GM12801 (cell line): ENCODE results near the gene C9orf57.

ENCODE experiments used
- TF ChIP-seq, protein P1 (sequence below): IDR thresholded peaks from one replicate; pipeline ENCODE4 v1.5.1; 2011; ENCODE audit warnings: control low read depth; ENCODE audit not compliant: insufficient read length; ENCODE audit errors: extremely low read depth

C9orf57 gene, protein sequence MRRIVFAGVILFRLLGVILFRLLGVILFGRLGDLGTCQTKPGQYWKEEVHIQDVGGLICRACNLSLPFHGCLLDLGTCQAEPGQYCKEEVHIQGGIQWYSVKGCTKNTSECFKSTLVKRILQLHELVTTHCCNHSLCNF

DNA sequence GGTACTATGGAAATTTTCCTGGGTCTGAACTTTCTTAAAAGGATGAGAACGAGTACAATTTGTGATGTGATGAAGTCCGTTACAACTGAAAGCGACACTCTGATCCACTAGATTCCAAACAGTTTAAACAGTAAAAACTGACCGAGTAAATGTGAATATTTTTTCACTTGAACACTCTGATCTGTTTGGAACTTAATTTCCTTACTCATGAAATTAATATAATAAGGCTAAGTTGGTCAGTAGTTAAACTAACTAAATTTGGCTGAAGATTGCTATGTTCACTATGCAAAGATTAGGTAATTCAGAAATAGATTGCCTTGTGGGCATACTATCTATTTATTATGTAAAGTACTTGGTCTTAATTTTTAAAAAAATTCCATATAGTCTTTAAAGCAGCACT is at the start of gene C9orf57:
Gene C9orf57 (minus strand): TSS at position 101 of the 400 bp plus-strand sequence. CDS start 1,282 bp downstream, outside the sequence.
- TF ChIP-seq, protein P1, sequence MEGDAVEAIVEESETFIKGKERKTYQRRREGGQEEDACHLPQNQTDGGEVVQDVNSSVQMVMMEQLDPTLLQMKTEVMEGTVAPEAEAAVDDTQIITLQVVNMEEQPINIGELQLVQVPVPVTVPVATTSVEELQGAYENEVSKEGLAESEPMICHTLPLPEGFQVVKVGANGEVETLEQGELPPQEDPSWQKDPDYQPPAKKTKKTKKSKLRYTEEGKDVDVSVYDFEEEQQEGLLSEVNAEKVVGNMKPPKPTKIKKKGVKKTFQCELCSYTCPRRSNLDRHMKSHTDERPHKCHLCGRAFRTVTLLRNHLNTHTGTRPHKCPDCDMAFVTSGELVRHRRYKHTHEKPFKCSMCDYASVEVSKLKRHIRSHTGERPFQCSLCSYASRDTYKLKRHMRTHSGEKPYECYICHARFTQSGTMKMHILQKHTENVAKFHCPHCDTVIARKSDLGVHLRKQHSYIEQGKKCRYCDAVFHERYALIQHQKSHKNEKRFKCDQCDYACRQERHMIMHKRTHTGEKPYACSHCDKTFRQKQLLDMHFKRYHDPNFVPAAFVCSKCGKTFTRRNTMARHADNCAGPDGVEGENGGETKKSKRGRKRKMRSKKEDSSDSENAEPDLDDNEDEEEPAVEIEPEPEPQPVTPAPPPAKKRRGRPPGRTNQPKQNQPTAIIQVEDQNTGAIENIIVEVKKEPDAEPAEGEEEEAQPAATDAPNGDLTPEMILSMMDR = no peak

DNA sequence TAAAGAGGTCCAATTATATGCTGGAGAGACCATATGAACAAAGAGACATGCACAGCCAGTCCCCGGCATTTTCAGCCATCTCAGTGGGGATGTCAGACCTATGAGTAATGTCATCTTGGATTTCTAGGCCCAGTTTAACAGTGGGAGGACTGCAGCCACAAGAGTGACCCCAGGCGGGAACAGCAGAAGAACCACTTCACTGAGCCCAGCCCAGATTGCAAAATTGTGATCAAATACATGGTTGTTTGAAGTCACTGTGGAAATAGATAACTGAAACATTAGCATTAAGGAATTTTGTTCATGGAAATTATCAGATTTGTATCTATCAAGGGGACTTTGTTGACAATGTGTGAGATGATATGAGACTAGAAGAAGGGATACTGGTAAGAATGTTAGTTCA is 42.1 kb upstream of the C9orf57 start:
- TF ChIP-seq, protein P1 = no peak

DNA sequence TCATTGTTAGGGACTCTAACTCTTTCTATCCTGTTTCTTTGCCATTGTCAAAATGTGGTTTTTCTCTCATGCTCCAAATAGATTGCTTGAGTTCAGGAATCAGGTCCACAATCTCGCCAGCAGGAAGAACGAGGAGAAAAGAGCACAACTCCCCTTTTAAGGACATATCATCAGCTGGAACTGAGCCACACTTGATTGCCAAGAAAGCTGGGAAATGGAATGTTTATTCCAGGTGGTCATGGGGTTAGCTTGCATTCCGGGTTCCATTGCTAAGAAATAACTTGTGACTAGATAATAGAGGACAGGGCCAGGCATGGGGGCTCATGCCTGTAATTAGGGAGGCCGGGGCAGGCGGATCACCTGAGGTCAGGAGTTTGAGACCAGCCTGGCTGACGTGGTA is 32.4 kb upstream of the C9orf57 start:
- TF ChIP-seq, protein P1 = no peak

DNA sequence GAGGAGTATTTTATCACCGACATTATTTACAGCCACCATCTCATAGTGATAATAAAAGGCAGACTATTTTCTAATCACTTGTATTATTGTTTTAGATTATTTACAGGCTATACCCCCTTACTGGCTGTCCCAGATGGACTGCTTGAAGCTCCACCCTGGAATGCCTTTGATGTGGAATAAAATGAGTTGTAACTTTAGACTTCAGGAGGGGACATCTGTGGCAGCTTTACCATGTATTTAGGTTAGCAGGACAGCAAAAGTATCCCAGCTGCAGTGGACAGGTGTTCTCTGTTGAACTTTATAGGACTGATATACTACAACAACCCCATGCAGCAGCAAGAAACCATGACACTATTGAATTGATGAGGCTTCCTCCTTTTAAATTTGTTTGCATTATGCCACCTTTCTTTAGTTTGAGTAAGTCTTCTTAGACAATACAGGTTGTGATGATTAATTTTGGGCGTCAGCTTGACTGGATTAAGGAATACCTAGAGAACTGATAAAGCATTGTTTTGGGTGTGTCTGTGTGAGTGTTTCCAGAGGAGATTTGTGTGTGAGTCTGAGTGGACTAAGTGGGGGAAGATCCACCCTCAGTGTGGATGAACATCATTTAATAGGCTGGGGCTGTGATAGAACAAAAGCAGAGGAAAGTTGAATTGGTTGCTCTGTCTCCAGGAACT is 29.2 kb upstream of the C9orf57 start:
- TF ChIP-seq, protein P1 = no peak

DNA sequence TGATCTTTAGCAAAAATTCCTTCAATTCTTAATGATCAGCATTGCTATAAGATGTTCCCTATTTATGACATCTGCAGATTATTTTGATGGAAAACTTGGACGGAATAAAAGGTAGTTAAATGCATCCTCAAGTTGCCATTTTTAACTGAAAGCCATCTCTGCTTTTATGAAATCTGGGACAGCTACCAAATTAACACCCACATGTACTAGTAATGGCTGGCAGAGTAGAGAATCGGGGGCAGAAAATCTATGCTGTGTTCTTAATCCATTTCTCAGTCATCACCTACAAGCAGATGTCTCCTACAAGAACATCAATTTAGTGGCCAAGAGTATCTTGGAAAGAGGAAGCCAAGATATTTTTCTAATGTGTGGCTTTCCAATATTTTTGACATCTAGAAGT is 22.1 kb upstream of the C9orf57 start:
- TF ChIP-seq, protein P1 = no peak

DNA sequence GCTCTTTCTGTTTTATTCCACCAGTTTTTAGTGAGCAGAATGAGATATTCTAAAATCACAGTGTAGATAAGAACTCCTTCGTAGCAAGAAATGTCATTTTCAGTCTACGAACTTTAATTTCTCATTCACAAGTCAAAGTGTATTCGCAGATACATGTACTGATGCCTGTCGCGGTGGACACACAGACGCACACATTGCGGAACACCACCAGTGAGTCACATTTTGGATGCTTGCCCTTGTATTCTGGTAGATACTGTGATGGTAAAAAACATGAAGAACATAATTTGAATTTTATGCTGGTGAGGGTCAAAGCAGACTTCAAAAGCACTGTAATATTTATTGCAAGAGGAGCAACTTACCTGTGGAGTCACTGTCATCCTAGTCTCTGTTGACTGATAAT is 4.7 kb upstream of the C9orf57 start:
- TF ChIP-seq, protein P1 = no peak

DNA sequence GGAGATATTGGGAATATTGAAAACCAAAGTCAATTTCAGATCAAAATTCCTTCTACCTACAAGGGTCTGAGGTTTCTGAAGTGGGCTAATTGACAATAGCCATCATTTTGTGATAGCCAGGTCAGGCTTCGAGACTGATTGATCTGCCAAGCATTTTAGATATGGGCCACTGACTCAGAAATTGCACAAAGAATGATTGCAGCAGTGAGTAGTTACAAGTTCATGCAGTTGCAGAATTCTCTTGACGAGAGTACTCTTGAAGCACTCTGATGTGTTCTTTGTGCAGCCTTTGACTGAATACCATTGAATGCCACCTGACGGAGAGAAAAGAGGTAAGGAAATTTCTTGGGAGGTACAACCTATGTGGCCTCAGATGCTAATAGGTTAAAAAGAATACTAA is 8.3 kb downstream of the C9orf57 start:
- TF ChIP-seq, protein P1 = no peak
